IPS DF 6.9 (cell line): ENCODE data around the gene IGSF10.

Experiments used
- DNase-seq: peaks from one replicate; pipeline ENCODE4 v3.0.0-alpha.2; 2013; ENCODE audit warnings: low read depth, low spot score
- H3K27ac ChIP-seq: one replicate; pipeline ENCODE4 v1.5.1; 2013; ENCODE audit warnings: low read length, control low read depth
- H3K27me3 ChIP-seq: 2 replicates; pipeline ENCODE4 v1.6.1; 2013; ENCODE audit warnings: mild to moderate bottlenecking, low read length; ENCODE audit not compliant: control insufficient read depth, insufficient read depth
- H3K36me3 ChIP-seq: 2 replicates; pipeline ENCODE4 v1.6.1; 2013; ENCODE audit warnings: low read length; ENCODE audit not compliant: control insufficient read depth, insufficient read depth
- H3K4me1 ChIP-seq: 2 replicates; pipeline ENCODE4 v1.6.1; 2013; ENCODE audit warnings: low read length; ENCODE audit not compliant: control insufficient read depth, insufficient read depth
- H3K4me3 ChIP-seq: 2 replicates; pipeline ENCODE4 v1.5.1; 2013; ENCODE audit warnings: mild to moderate bottlenecking, low read length
- H3K9me3 ChIP-seq: 2 replicates; pipeline ENCODE4 v1.6.1; 2013; ENCODE audit warnings: low read length, inconsistent platforms; ENCODE audit not compliant: control insufficient read depth, insufficient read depth
- WGBS: extraction: QIAGEN DNeasy Blood & Tissue Kit; methylation state at CpG from one replicate; pipeline ENCODE4 v1.1.7; 2013; ENCODE audit warnings: mixed read lengths, missing lambda C conversion rate; ENCODE audit not compliant: insufficient read length, insufficient coverage; 5-methylcytosine and 5-hydroxymethylcytosine counted together

IGSF10 gene

GRCh38 chr3:151483488-151483887 is 22.6 kb upstream of the IGSF10 start:
- H3K4me1 ChIP-seq = no peaks in the 10 kb centered on the region
- no peak overlapping the region for H3K4me3 ChIP-seq
- H3K9me3 ChIP-seq = no peaks in the 10 kb centered on the region
- no peaks in the 10 kb centered on the region for H3K36me3 ChIP-seq
- no peak for DNase-seq
- no peaks in the 10 kb centered on the region for H3K27me3 ChIP-seq
- no CpG with 5 or more reads among the region's 1 CpG for WGBS
- H3K27ac ChIP-seq = no peak overlapping the region

- H3K27ac ChIP-seq = no peak overlapping the region
- no peaks in the 10 kb centered on the region for H3K9me3 ChIP-seq
- no peaks in the 10 kb centered on the region for H3K4me1 ChIP-seq
- WGBS = no CpG with 5 or more reads among the region's 2 CpGs
- no peaks in the 10 kb centered on the region for H3K27me3 ChIP-seq
- DNase-seq = no peak
- H3K36me3 ChIP-seq = no peaks in the 10 kb centered on the region
- no peak overlapping the region for H3K4me3 ChIP-seq
Measured at GRCh38 chr3:151480492-151480891, 19.6 kb upstream of the IGSF10 start.

- H3K27ac ChIP-seq = no peak overlapping the region
- no peaks in the 10 kb centered on the region for H3K27me3 ChIP-seq
- no peaks in the 10 kb centered on the region for H3K36me3 ChIP-seq
- H3K4me3 ChIP-seq = no peak overlapping the region
- no CpG with 5 or more reads among the region's 1 CpG for WGBS
- H3K9me3 ChIP-seq = no peaks in the 10 kb centered on the region
- H3K4me1 ChIP-seq = no peaks in the 10 kb centered on the region
- DNase-seq = no peak
Measured at GRCh38 chr3:151479452-151479851, 18.6 kb upstream of the IGSF10 start.

GRCh38 chr3:151478335-151478697 is 17.5 kb upstream of the IGSF10 start:
- no peak for DNase-seq
- Histone ChIP-seq H3K4me3 (no peak overlapping the region), H3K9me3 (no peaks in the 10 kb centered on the region), H3K27ac (no peak overlapping the region), H3K4me1 (no peaks in the 10 kb centered on the region), H3K27me3 (no peaks in the 10 kb centered on the region), H3K36me3 (no peaks in the 10 kb centered on the region)
- WGBS = no CpG with 5 or more reads among the region's 1 CpG

GRCh38 chr3:151477591-151478334 is 16.9 kb upstream of the IGSF10 start:
- no peak overlapping the region for H3K4me3 ChIP-seq
- no peaks in the 10 kb centered on the region for H3K36me3 ChIP-seq
- H3K4me1 ChIP-seq = no peaks in the 10 kb centered on the region
- H3K27me3 ChIP-seq = no peaks in the 10 kb centered on the region
- no CpG with 5 or more reads among the region's 2 CpGs for WGBS
- no peak for DNase-seq
- no peak overlapping the region for H3K27ac ChIP-seq
- H3K9me3 ChIP-seq = no peaks in the 10 kb centered on the region

- no peaks in the 10 kb centered on the region for H3K36me3 ChIP-seq
- no peaks in the 10 kb centered on the region for H3K27me3 ChIP-seq
- H3K4me1 ChIP-seq = no peaks in the 10 kb centered on the region
- no peak overlapping the region for H3K27ac ChIP-seq
- WGBS = no CpG with 5 or more reads among the region's 7 CpGs
- H3K9me3 ChIP-seq = no peaks in the 10 kb centered on the region
- no peak overlapping the region for H3K4me3 ChIP-seq
- DNase-seq = no peak
Measured at GRCh38 chr3:151476344-151477018, 15.6 kb upstream of the IGSF10 start.

GRCh38 chr3:151468284-151468917 is 7.5 kb upstream of the IGSF10 start:
- H3K4me3 ChIP-seq = no peak overlapping the region
- no peaks in the 10 kb centered on the region for H3K4me1 ChIP-seq
- no peaks in the 10 kb centered on the region for H3K36me3 ChIP-seq
- H3K27ac ChIP-seq = no peak overlapping the region
- WGBS = 100% methylated on average over 2 of the region's 9 CpGs
- H3K9me3 ChIP-seq = no peaks in the 10 kb centered on the region
- peak; percentile 78 for DNase-seq
- H3K27me3 ChIP-seq = no peaks in the 10 kb centered on the region

GRCh38 chr3:151467069-151467468 is 6.2 kb upstream of the IGSF10 start:
- Histone ChIP-seq H3K27me3 (no peaks in the 10 kb centered on the region), H3K9me3 (no peaks in the 10 kb centered on the region), H3K4me1 (no peaks in the 10 kb centered on the region), H3K36me3 (no peaks in the 10 kb centered on the region), H3K27ac (no peak overlapping the region), H3K4me3 (no peak overlapping the region)
- DNase-seq = no peak
- no CpG with 5 or more reads among the region's 1 CpG for WGBS

GRCh38 chr3:151462991-151463390 is 2.1 kb upstream of the IGSF10 start:
- WGBS = no CpG with 5 or more reads among the region's 1 CpG
- no peaks in the 10 kb centered on the region for H3K9me3 ChIP-seq
- H3K4me3 ChIP-seq = no peak overlapping the region
- no peaks in the 10 kb centered on the region for H3K36me3 ChIP-seq
- no peak overlapping the region for H3K27ac ChIP-seq
- H3K27me3 ChIP-seq = no peaks in the 10 kb centered on the region
- DNase-seq = no peak
- H3K4me1 ChIP-seq = peaks cover 1% of the 10 kb centered on the region; the same call in 1 of the 2 replicates

GRCh38 chr3:151462278-151462780 is 1.5 kb upstream of the IGSF10 start:
- no CpG with 5 or more reads among the region's 6 CpGs for WGBS
- H3K9me3 ChIP-seq = no peaks in the 10 kb centered on the region
- H3K4me3 ChIP-seq = no peak overlapping the region
- peaks cover 1% of the 10 kb centered on the region; the same call in 1 of the 2 replicates for H3K4me1 ChIP-seq
- no peaks in the 10 kb centered on the region for H3K36me3 ChIP-seq
- no peak for DNase-seq
- no peak overlapping the region for H3K27ac ChIP-seq
- no peaks in the 10 kb centered on the region for H3K27me3 ChIP-seq
